NB4 (cell line): ENCODE results near the gene IGF1.

Source experiments
- MYC ChIP-seq: IDR thresholded peaks from 2 replicates; pipeline ENCODE4 v1.6.1; 2011; ENCODE audit warnings: low read depth, low read length
- POLR2A ChIP-seq: IDR thresholded peaks from 2 replicates; pipeline ENCODE4 v1.6.1; 2011; ENCODE audit warnings: mild to moderate bottlenecking; ENCODE audit not compliant: insufficient read length; ENCODE audit errors: extremely low read depth
- TF ChIP-seq, protein P1 (sequence below): IDR thresholded peaks from one replicate; pipeline ENCODE4 v1.5.1; 2012; ENCODE audit warnings: low read depth, low read length

DNA sequence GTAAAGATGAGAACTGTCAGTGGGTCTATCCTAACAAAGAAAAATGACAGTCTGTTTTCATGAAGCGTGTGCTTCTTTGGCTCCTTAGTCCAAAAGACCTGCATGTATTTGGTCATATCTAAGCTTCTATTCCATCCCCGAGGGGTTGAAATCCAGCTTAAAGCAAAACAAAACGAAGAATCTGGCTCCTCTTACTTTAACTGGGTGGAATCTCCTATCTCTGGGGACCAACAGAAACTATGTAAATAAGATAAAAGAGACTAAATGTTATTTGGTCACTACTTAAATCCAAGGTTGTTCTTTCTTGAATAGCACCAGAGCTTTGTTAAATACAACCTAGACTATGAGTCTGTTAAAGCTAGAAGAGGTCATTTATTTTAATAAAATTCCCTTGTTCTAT lies 9.4 kb downstream of the IGF1 start:
- TF ChIP-seq, protein P1, sequence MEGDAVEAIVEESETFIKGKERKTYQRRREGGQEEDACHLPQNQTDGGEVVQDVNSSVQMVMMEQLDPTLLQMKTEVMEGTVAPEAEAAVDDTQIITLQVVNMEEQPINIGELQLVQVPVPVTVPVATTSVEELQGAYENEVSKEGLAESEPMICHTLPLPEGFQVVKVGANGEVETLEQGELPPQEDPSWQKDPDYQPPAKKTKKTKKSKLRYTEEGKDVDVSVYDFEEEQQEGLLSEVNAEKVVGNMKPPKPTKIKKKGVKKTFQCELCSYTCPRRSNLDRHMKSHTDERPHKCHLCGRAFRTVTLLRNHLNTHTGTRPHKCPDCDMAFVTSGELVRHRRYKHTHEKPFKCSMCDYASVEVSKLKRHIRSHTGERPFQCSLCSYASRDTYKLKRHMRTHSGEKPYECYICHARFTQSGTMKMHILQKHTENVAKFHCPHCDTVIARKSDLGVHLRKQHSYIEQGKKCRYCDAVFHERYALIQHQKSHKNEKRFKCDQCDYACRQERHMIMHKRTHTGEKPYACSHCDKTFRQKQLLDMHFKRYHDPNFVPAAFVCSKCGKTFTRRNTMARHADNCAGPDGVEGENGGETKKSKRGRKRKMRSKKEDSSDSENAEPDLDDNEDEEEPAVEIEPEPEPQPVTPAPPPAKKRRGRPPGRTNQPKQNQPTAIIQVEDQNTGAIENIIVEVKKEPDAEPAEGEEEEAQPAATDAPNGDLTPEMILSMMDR: no peak
- no peak for TF ChIP-seq MYC
- no peak for TF ChIP-seq POLR2A
